Endothelial cell of umbilical vein (primary cell): ENCODE results near the gene CSMD2. TPM values are rescaled to one million over a fixed set of nuclear protein-coding genes. Genes with fewer than 3 reads are reported as not detected.

ENCODE experiments used
- BruUV-seq: library from RNA; stranded (reverse); fragments of 400-500 nt; replicated peaks from 2 replicates; lab custom pipeline; 2021; lab: Mats Ljungman, UMichigan
- CTCF ChIA-PET: fragments of 300-600, 350-600 bp; sonication (Branson Sonifier 250); formaldehyde crosslinking; loops from one replicate; lab custom pipeline; 2021; ENCODE audit warnings: antibody characterized with exemption, inconsistent platforms; lab: Charles Lee
- POLR2A ChIA-PET: fragments of 300-600, 350-600 bp; sonication (Branson Sonifier 250); formaldehyde crosslinking; loops from one replicate; lab custom pipeline; 2021; ENCODE audit warnings: antibody characterized with exemption, inconsistent platforms; lab: Charles Lee
- DNase-seq: peaks from one replicate; pipeline ENCODE4 v3.0.0-alpha.2; 2011; ENCODE audit warnings: low read depth, low spot score
- FAIRE-seq: peaks from 2 replicates; lab custom pipeline; 2011; peaks lifted over from hg19 to GRCh38; lab: Jason Lieb, UNC
- H2AFZ ChIP-seq: 2 replicates; pipeline ENCODE4 v1.6.0; 2012; ENCODE audit warnings: low read depth, low read length, control low read depth, inconsistent platforms
- H3K27ac ChIP-seq: 2 replicates; pipeline ENCODE4 v1.5.1; 2011; ENCODE audit warnings: low read depth, mild to moderate bottlenecking, control low read depth, low read length, moderate library complexity; ENCODE audit not compliant: insufficient read depth
- H3K27me3 ChIP-seq, 2 experiments: 2 replicates each; pipeline versions ENCODE4 v1.6.0 to v1.6.1; 2011; ENCODE audit warnings: low read length in 2 of 2, mixed read lengths in 1 of 2; ENCODE audit not compliant: control insufficient read depth in 2 of 2, insufficient read depth in 2 of 2
- H3K36me3 ChIP-seq, 2 experiments: 2 replicates in 1 of 2; 3 replicates in 1 of 2; pipeline ENCODE4 v1.5.1; 2011; ENCODE audit warnings: low read length in 2 of 2, mild to moderate bottlenecking in 1 of 2, moderate library complexity in 1 of 2; ENCODE audit not compliant: control insufficient read depth in 2 of 2, insufficient read depth in 2 of 2; ENCODE audit errors: extremely low read depth in 1 of 2
- H3K4me1 ChIP-seq: 3 replicates; pipeline ENCODE4 v1.5.1; 2011; ENCODE audit warnings: mild to moderate bottlenecking, low read length; ENCODE audit not compliant: control insufficient read depth, insufficient read depth; ENCODE audit errors: extremely low read depth
- H3K4me2 ChIP-seq: 2 replicates; pipeline ENCODE4 v1.6.1; 2011; ENCODE audit warnings: low read length, control low read depth, mixed read lengths; ENCODE audit not compliant: insufficient read depth
- H3K4me3 ChIP-seq, 3 experiments: fragments of 200-600 bp in 1 of 3; sonication (generic), shearing (Covaris generic) in 1 of 3; replicated peaks in 1 of 3; 2 replicates each; pipeline ENCODE4 v1.5.1; 2011 to 2016; ENCODE audit warnings: control low read depth in 3 of 3, low read length in 3 of 3, mild to moderate bottlenecking in 2 of 3, inconsistent platforms in 1 of 3, low read depth in 1 of 3, moderate library complexity in 1 of 3; ENCODE audit not compliant: insufficient read depth in 1 of 3
- H3K79me2 ChIP-seq: 2 replicates; pipeline ENCODE4 v1.6.0; 2012; ENCODE audit warnings: low read length, inconsistent platforms; ENCODE audit not compliant: control insufficient read depth, insufficient read depth
- H3K9ac ChIP-seq: replicated peaks from 2 replicates; pipeline ENCODE3; 2011; ENCODE audit warnings: low read length, control low read depth; ENCODE audit not compliant: insufficient read depth; ENCODE audit errors: extremely low read depth
- H3K9me1 ChIP-seq: replicated peaks from 3 replicates; pipeline ENCODE4 v1.6.0; 2011; ENCODE audit warnings: mild to moderate bottlenecking, low read length; ENCODE audit not compliant: control insufficient read depth, insufficient read depth; ENCODE audit errors: extremely low read depth
- H3K9me3 ChIP-seq: replicated peaks from 2 replicates; pipeline ENCODE4 v1.5.1; 2012; ENCODE audit warnings: low read length, inconsistent platforms; ENCODE audit not compliant: control insufficient read depth, insufficient read depth
- H4K20me1 ChIP-seq: replicated peaks from 2 replicates; pipeline ENCODE3; 2011; ENCODE audit warnings: mild to moderate bottlenecking, low read length; ENCODE audit not compliant: control insufficient read depth, insufficient read depth; ENCODE audit errors: extremely low read depth
- FOS ChIP-seq: IDR thresholded peaks from 2 replicates; pipeline ENCODE4 v1.6.1; 2011; ENCODE audit warnings: mild to moderate bottlenecking, low read length, moderate library complexity, borderline replicate concordance; ENCODE audit not compliant: insufficient read depth
- GATA2 ChIP-seq: IDR thresholded peaks from 2 replicates; pipeline ENCODE4 v1.7.0; 2011; ENCODE audit warnings: low read depth, mild to moderate bottlenecking, moderate library complexity, mixed read lengths, low read length; ENCODE audit not compliant: insufficient read length, insufficient read depth
- JUN ChIP-seq: IDR thresholded peaks from 2 replicates; pipeline ENCODE4 v1.6.1; 2011; ENCODE audit warnings: borderline replicate concordance, low read depth; ENCODE audit not compliant: insufficient read length, insufficient read depth
- POLR2A ChIP-seq: IDR thresholded peaks from 2 replicates; pipeline ENCODE4 v1.6.1; 2012; ENCODE audit warnings: low read depth, mild to moderate bottlenecking, control low read depth, low read length
- POLR2AphosphoS5 ChIP-seq: IDR thresholded peaks from 2 replicates; pipeline ENCODE4 v1.6.1; 2012; ENCODE audit warnings: low read depth, mild to moderate bottlenecking, control low read depth, low read length, moderate library complexity; ENCODE audit not compliant: insufficient read depth
- dilution Hi-C: fragments of 300-500 bp; cut with MboI; formaldehyde crosslinking; loops from one replicate; pipeline ENCODE4 v1.15.0; 2019; ENCODE audit warnings: low sequenced_read_pairs; ENCODE audit not compliant: extremely low pct_ligation_motif_present
- intact Hi-C: fragments of 100-400 bp; cut with micrococcal nuclease; formaldehyde crosslinking; loops from one replicate; pipeline ENCODE4 v1.10.0; 2022
- polyA plus RNA-seq, 4 experiments: library from polyadenylated mRNA; depleted of rRNA in 3 of 4; stranded (reverse) in 3 of 4; unstranded in 1 of 4; fragments of >200 nt; gene quantifications; 2 replicates each; pipeline versions ENCODE4 v1.2.1 to v1.2.3, GENCODE V29; 2011 to 2012; ENCODE audit warnings: missing spikeins in 1 of 4
- total RNA-seq: library from RNA; stranded (reverse); gene quantifications from 2 replicates; pipeline ENCODE4 v1.2.3, GENCODE V29; 2021
- TF ChIP-seq, protein P1 (sequence below): IDR thresholded peaks from 2 replicates; pipeline ENCODE4 v1.6.1; 2011; ENCODE audit not compliant: insufficient read depth, insufficient read length

CSMD2 gene
- total and polyA plus RNA-seq, 2 donors (not counting 3 experiments of a cell fraction or from before 2014, with no cell fraction given) = under 0.01 TPM; not detected in 1

DNA sequence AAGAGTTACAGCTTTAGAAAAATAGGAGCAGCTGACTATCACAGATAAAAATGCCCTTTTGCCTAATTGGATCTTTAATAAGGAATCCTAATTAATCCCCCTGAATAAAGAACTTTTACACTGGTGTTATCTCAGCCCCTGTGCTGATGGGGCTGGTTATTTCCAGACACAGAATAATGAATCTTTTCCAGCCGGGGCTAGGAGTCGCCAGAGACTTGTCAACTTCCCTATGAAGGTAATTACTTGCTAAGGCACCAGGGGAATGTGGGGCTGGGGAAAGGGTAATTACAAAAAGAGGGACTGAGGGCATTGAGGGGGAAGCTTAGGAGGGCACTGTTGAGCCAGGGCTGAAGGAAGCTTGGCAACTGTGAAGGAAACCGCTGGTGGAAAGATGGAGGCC, 266.6 kb downstream of the CSMD2 start:
- FAIRE-seq (no peak), DNase-seq (no peak)
- H3K27ac ChIP-seq = no peak overlapping the region
- no peaks in the 10 kb centered on the region for H4K20me1 ChIP-seq
- POLR2A ChIA-PET = no interaction called here
- H3K9ac ChIP-seq = no peak overlapping the region
- CTCF ChIA-PET = no interaction called here
- no peaks in the 10 kb centered on the region for H3K9me1 ChIP-seq
- no peaks in the 10 kb centered on the region for H3K36me3 ChIP-seq
- H3K4me3 ChIP-seq = no peak overlapping the region
- no TSS peak for BruUV-seq
- no peak overlapping the region for H2AFZ ChIP-seq
- no peak overlapping the region for H3K4me2 ChIP-seq
- H3K27me3 ChIP-seq = no peaks in the 10 kb centered on the region
- H3K79me2 ChIP-seq = no peaks in the 10 kb centered on the region
- intact Hi-C loops (no loop called here), dilution Hi-C loops (no loop called here)
- TF ChIP-seq, protein P1, sequence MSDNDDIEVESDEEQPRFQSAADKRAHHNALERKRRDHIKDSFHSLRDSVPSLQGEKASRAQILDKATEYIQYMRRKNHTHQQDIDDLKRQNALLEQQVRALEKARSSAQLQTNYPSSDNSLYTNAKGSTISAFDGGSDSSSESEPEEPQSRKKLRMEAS = no peak
- TF ChIP-seq FOS = no peak
- no peak for TF ChIP-seq GATA2
- no peak for TF ChIP-seq JUN
- H3K4me1 ChIP-seq = no peaks in the 10 kb centered on the region
- peaks cover 6% of the 10 kb centered on the region for H3K9me3 ChIP-seq

DNA sequence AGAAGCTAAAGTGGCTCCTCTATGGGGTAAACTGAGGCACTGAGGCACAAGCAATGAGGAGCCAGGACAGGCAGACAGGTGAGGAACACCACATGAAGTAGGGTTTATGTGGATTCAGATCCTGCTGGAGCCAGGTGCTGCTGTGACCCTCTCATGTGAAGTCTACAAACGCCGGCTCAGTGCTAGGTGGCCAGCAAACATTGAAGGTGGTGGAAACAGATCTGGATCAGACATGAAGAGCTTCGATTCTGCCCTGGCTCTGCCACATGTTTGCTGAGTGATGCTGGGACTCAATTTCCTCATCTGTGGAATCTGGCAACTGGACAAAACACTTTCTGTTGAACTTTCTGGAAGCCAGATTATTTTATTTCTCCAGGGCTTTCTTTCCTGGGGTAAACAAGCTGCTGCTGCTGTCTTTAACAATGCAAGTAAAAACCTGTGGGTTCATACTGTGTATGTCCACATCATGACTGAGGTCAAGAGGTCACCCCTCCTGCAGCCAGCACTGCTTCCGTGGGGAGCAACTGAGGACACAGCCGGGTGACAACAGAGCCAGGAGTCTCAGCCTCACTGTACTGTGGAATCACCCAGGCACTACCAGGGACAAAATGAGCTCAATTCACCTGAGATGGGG, 267.8 kb downstream of the CSMD2 start:
- Histone ChIP-seq H3K27ac (no peak overlapping the region), H3K4me2 (no peak overlapping the region), H3K36me3 (no peaks in the 10 kb centered on the region), H3K79me2 (no peaks in the 10 kb centered on the region), H3K9me3 (peaks cover 4% of the 10 kb centered on the region), H2AFZ (no peak overlapping the region), H4K20me1 (no peaks in the 10 kb centered on the region), H3K4me3 (no peak overlapping the region), H3K4me1 (no peaks in the 10 kb centered on the region), H3K27me3 (no peaks in the 10 kb centered on the region), H3K9ac (no peak overlapping the region), H3K9me1 (no peaks in the 10 kb centered on the region)
- FAIRE-seq (no peak), DNase-seq (no peak)
- CTCF ChIA-PET = no interaction called here
- TF ChIP-seq GATA2 (no peak), POLR2A (no peak), POLR2AphosphoS5 (no peak)
- intact Hi-C loops (no loop called here), dilution Hi-C loops (no loop called here)
- BruUV-seq = no TSS peak
- POLR2A ChIA-PET = no interaction called here
